ENCODE results near the gene CERKL. TPM values are rescaled to one million over a fixed set of nuclear protein-coding genes. Genes with fewer than 3 reads are reported as not detected.

The CERKL gene
- total RNA-seq, 1 donor from 2014 or later = not detected

DNA sequence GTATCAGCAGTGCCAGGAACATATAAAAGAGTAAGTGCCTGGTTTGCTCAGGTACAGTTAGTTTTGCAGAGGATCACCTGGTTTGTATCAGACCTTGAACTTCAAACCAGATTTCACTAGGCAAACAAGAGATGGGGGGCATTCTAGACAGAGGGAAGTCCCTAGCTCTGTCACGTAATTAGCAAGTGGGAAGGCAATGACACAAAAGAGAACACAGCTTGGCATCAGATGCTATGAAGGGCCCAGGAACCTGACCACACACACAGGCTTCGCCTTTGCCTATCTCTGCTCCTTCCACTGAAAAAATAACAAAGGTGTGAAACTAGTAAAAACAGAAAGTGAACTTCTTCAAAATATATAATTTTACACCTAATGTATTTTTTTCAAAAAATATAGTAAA, 62.6 kb downstream of the CERKL start:
- H3K27ac ChIP-seq (replicated peaks) = no peak overlapping the region
- no peak for DNase-seq
- no peak overlapping the region for H3K4me3 ChIP-seq
- no peaks in the 10 kb centered on the region for H3K36me3 ChIP-seq
- H3K4me1 ChIP-seq = no peaks in the 10 kb centered on the region
- intact Hi-C loops (cut with micrococcal nuclease) = no loop called here
- no peak for TF ChIP-seq CTCF (IDR thresholded peaks at IDR 0.05; ENCODE audit: borderline replicate concordance)
- H3K27me3 ChIP-seq (ENCODE audit: low read depth) = peaks cover 14% of the 10 kb centered on the region
- no peaks in the 10 kb centered on the region for H3K9me3 ChIP-seq (replicated peaks)

GRCh38 chr2:181589779-181590178, 67.1 kb downstream of the CERKL start:
- no peak overlapping the region for H3K27ac ChIP-seq (replicated peaks)
- H3K9me3 ChIP-seq (replicated peaks) = no peaks in the 10 kb centered on the region
- no peak for DNase-seq
- no peak for TF ChIP-seq CTCF (IDR thresholded peaks at IDR 0.05; ENCODE audit: borderline replicate concordance)
- no peaks in the 10 kb centered on the region for H3K36me3 ChIP-seq
- H3K4me1 ChIP-seq = no peaks in the 10 kb centered on the region
- H3K27me3 ChIP-seq (ENCODE audit: low read depth) = peaks cover 22% of the 10 kb centered on the region
- intact Hi-C loops (cut with micrococcal nuclease) = no loop called here
- no peak overlapping the region for H3K4me3 ChIP-seq

GRCh38 chr2:181588546-181588945, 68.4 kb downstream of the CERKL start:
- H3K27me3 ChIP-seq (ENCODE audit: low read depth) = peaks cover 34% of the 10 kb centered on the region
- no peak overlapping the region for H3K27ac ChIP-seq (replicated peaks)
- no peak for TF ChIP-seq CTCF (IDR thresholded peaks at IDR 0.05; ENCODE audit: borderline replicate concordance)
- DNase-seq = no peak
- intact Hi-C loops (cut with micrococcal nuclease) = no loop called here
- no peak overlapping the region for H3K4me3 ChIP-seq
- no peaks in the 10 kb centered on the region for H3K4me1 ChIP-seq
- H3K36me3 ChIP-seq = no peaks in the 10 kb centered on the region
- H3K9me3 ChIP-seq (replicated peaks) = no peaks in the 10 kb centered on the region

- intact Hi-C loops (cut with micrococcal nuclease) = no loop called here
- H3K4me3 ChIP-seq = no peak overlapping the region
These were observed 70.3 kb downstream of the CERKL start for GRCh38 chr2:181586569-181587081.

GRCh38 chr2:181585732-181586131, 71.2 kb downstream of the CERKL start:
- no peak overlapping the region for H3K4me3 ChIP-seq
- H3K4me1 ChIP-seq = no peaks in the 10 kb centered on the region
- no peaks in the 10 kb centered on the region for H3K9me3 ChIP-seq (replicated peaks)
- intact Hi-C loops (cut with micrococcal nuclease) = no loop called here
- H3K36me3 ChIP-seq = no peaks in the 10 kb centered on the region
- no peak overlapping the region for H3K27ac ChIP-seq (replicated peaks)
- no peak for TF ChIP-seq CTCF (IDR thresholded peaks at IDR 0.05; ENCODE audit: borderline replicate concordance)
- peaks cover 56% of the 10 kb centered on the region for H3K27me3 ChIP-seq (ENCODE audit: low read depth)
- no peak for DNase-seq

More at GRCh38 chr2:181586569-181587081, 70.3 kb downstream of the CERKL start:
- no peaks in the 10 kb centered on the region for H3K36me3 ChIP-seq
- peaks cover 48% of the 10 kb centered on the region for H3K27me3 ChIP-seq (ENCODE audit: low read depth)
- DNase-seq = no peak
- no peak for TF ChIP-seq CTCF (IDR thresholded peaks at IDR 0.05; ENCODE audit: borderline replicate concordance)
- H3K9me3 ChIP-seq (replicated peaks) = no peaks in the 10 kb centered on the region
- H3K27ac ChIP-seq (replicated peaks) = no peak overlapping the region
- H3K4me1 ChIP-seq = no peaks in the 10 kb centered on the region

All from left ventricle myocardium inferior (tissue), 1 donor.